GM21529 (cell line): ENCODE measurements around the gene DHCR7.

Experiments used
- ATAC-seq: cut with Tn5 transposase; IDR thresholded peaks from one replicate; pipeline ENCODE4 v1.9.1; 2021; ENCODE audit not compliant: unreplicated experiment

DHCR7 gene

GRCh38 chr11:71387200-71387599, 61.0 kb downstream of the DHCR7 start:
- no peak for ATAC-seq

DNA sequence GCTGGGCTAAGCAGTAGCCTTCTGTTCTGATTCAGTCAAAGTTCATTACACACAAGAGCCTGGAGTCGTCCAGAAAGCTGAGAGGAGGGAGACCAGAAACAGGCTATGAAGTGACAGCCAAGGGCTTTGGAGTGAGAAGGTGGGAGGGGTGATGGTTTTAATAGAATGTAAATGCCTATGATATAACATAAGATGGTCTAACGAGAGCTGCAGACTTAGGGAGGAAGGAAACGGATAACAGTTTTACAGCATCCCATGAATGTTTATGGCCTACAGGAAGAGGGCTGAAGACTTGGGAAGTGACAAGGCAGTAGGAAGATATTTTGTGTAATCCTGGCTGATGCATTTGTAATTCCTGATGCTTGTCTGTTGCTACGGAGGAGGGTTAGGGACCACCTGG, 62.0 kb downstream of the DHCR7 start:
- no peak for ATAC-seq

DNA sequence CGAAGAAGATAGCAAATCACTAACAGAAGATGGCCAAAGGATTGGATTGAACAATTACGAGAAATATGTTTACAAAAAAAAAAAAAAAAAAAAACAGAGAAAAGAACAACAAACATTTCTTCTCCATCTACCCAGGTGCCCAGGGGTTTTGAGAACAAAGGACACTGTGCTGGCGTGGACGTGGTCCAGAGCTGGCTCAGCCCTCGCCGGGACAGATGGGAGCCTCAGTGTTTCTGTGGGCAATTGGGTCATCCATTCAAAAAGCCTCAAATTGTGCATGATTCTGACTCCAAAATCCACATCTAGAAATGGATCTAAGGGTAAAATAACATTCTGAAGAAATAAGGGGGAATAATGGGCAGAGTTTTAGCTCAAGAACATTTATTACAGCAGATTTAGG, 63.1 kb downstream of the DHCR7 start:
- ATAC-seq, result no peak

- no peak for ATAC-seq
These were observed 63.6 kb downstream of the DHCR7 start for GRCh38 chr11:71384561-71384960.
